Endothelial cell of umbilical vein (primary cell): ENCODE measurements around the gene NR5A2. TPM values are rescaled to one million over a fixed set of nuclear protein-coding genes. Genes with fewer than 3 reads are reported as not detected.

Experiments used
- BruUV-seq: library from RNA; stranded (reverse); fragments of 400-500 nt; replicated peaks from 2 replicates; lab custom pipeline; 2021; lab: Mats Ljungman, UMichigan
- CTCF ChIA-PET: fragments of 300-600, 350-600 bp; sonication (Branson Sonifier 250); formaldehyde crosslinking; loops from one replicate; lab custom pipeline; 2021; ENCODE audit warnings: antibody characterized with exemption, inconsistent platforms; lab: Charles Lee
- POLR2A ChIA-PET: fragments of 300-600, 350-600 bp; sonication (Branson Sonifier 250); formaldehyde crosslinking; loops from one replicate; lab custom pipeline; 2021; ENCODE audit warnings: antibody characterized with exemption, inconsistent platforms; lab: Charles Lee
- DNase-seq: peaks from one replicate; pipeline ENCODE4 v3.0.0-alpha.2; 2011; ENCODE audit warnings: low read depth, low spot score
- FAIRE-seq: peaks from 2 replicates; lab custom pipeline; 2011; peaks lifted over from hg19 to GRCh38; lab: Jason Lieb, UNC
- H2AFZ ChIP-seq: 2 replicates; pipeline ENCODE4 v1.6.0; 2012; ENCODE audit warnings: low read depth, low read length, control low read depth, inconsistent platforms
- H3K27ac ChIP-seq: 2 replicates; pipeline ENCODE4 v1.5.1; 2011; ENCODE audit warnings: low read depth, mild to moderate bottlenecking, control low read depth, low read length, moderate library complexity; ENCODE audit not compliant: insufficient read depth
- H3K27me3 ChIP-seq, 2 experiments: 2 replicates each; pipeline versions ENCODE4 v1.6.0 to v1.6.1; 2011; ENCODE audit warnings: low read length in 2 of 2, mixed read lengths in 1 of 2; ENCODE audit not compliant: control insufficient read depth in 2 of 2, insufficient read depth in 2 of 2
- H3K36me3 ChIP-seq, 2 experiments: 2 replicates in 1 of 2; 3 replicates in 1 of 2; pipeline ENCODE4 v1.5.1; 2011; ENCODE audit warnings: low read length in 2 of 2, mild to moderate bottlenecking in 1 of 2, moderate library complexity in 1 of 2; ENCODE audit not compliant: control insufficient read depth in 2 of 2, insufficient read depth in 2 of 2; ENCODE audit errors: extremely low read depth in 1 of 2
- H3K4me1 ChIP-seq: 3 replicates; pipeline ENCODE4 v1.5.1; 2011; ENCODE audit warnings: mild to moderate bottlenecking, low read length; ENCODE audit not compliant: control insufficient read depth, insufficient read depth; ENCODE audit errors: extremely low read depth
- H3K4me2 ChIP-seq: 2 replicates; pipeline ENCODE4 v1.6.1; 2011; ENCODE audit warnings: low read length, control low read depth, mixed read lengths; ENCODE audit not compliant: insufficient read depth
- H3K4me3 ChIP-seq, 3 experiments: fragments of 200-600 bp in 1 of 3; sonication (generic), shearing (Covaris generic) in 1 of 3; replicated peaks in 1 of 3; 2 replicates each; pipeline ENCODE4 v1.5.1; 2011 to 2016; ENCODE audit warnings: control low read depth in 3 of 3, low read length in 3 of 3, mild to moderate bottlenecking in 2 of 3, inconsistent platforms in 1 of 3, low read depth in 1 of 3, moderate library complexity in 1 of 3; ENCODE audit not compliant: insufficient read depth in 1 of 3
- H3K79me2 ChIP-seq: 2 replicates; pipeline ENCODE4 v1.6.0; 2012; ENCODE audit warnings: low read length, inconsistent platforms; ENCODE audit not compliant: control insufficient read depth, insufficient read depth
- H3K9ac ChIP-seq: replicated peaks from 2 replicates; pipeline ENCODE3; 2011; ENCODE audit warnings: low read length, control low read depth; ENCODE audit not compliant: insufficient read depth; ENCODE audit errors: extremely low read depth
- H3K9me1 ChIP-seq: replicated peaks from 3 replicates; pipeline ENCODE4 v1.6.0; 2011; ENCODE audit warnings: mild to moderate bottlenecking, low read length; ENCODE audit not compliant: control insufficient read depth, insufficient read depth; ENCODE audit errors: extremely low read depth
- H3K9me3 ChIP-seq: replicated peaks from 2 replicates; pipeline ENCODE4 v1.5.1; 2012; ENCODE audit warnings: low read length, inconsistent platforms; ENCODE audit not compliant: control insufficient read depth, insufficient read depth
- H4K20me1 ChIP-seq: replicated peaks from 2 replicates; pipeline ENCODE3; 2011; ENCODE audit warnings: mild to moderate bottlenecking, low read length; ENCODE audit not compliant: control insufficient read depth, insufficient read depth; ENCODE audit errors: extremely low read depth
- CTCF ChIP-seq, 2 donors: IDR thresholded peaks; 1 replicate in 1 of 2; 2 replicates in 1 of 2; pipeline ENCODE4 v1.5.1; 2011; ENCODE audit warnings: low read length in 2 of 2, mild to moderate bottlenecking in 2 of 2, moderate library complexity in 2 of 2, control low read depth in 1 of 2, inconsistent platforms in 1 of 2, low read depth in 1 of 2; ENCODE audit not compliant: insufficient read depth in 1 of 2; ENCODE audit errors: extremely low read depth in 1 of 2
- EZH2 ChIP-seq: IDR thresholded peaks from 2 replicates; pipeline ENCODE4 v1.6.1; 2012; ENCODE audit warnings: borderline replicate concordance, low read depth, mild to moderate bottlenecking, moderate library complexity, low read length, inconsistent platforms; ENCODE audit not compliant: severe bottlenecking
- FOS ChIP-seq: IDR thresholded peaks from 2 replicates; pipeline ENCODE4 v1.6.1; 2011; ENCODE audit warnings: mild to moderate bottlenecking, low read length, moderate library complexity, borderline replicate concordance; ENCODE audit not compliant: insufficient read depth
- GATA2 ChIP-seq: IDR thresholded peaks from 2 replicates; pipeline ENCODE4 v1.7.0; 2011; ENCODE audit warnings: low read depth, mild to moderate bottlenecking, moderate library complexity, mixed read lengths, low read length; ENCODE audit not compliant: insufficient read length, insufficient read depth
- JUN ChIP-seq: IDR thresholded peaks from 2 replicates; pipeline ENCODE4 v1.6.1; 2011; ENCODE audit warnings: borderline replicate concordance, low read depth; ENCODE audit not compliant: insufficient read length, insufficient read depth
- MAX ChIP-seq: IDR thresholded peaks from 2 replicates; pipeline ENCODE4 v1.6.1; 2011; ENCODE audit not compliant: insufficient read depth, insufficient read length
- MYC ChIP-seq: IDR thresholded peaks from one replicate; pipeline ENCODE4 v1.6.1; 2011; ENCODE audit warnings: mild to moderate bottlenecking, low read depth, low read length
- POLR2A ChIP-seq: IDR thresholded peaks from 2 replicates; pipeline ENCODE4 v1.6.1; 2012; ENCODE audit warnings: low read depth, mild to moderate bottlenecking, control low read depth, low read length
- POLR2AphosphoS5 ChIP-seq: IDR thresholded peaks from 2 replicates; pipeline ENCODE4 v1.6.1; 2012; ENCODE audit warnings: low read depth, mild to moderate bottlenecking, control low read depth, low read length, moderate library complexity; ENCODE audit not compliant: insufficient read depth
- dilution Hi-C: fragments of 300-500 bp; cut with MboI; formaldehyde crosslinking; loops from one replicate; pipeline ENCODE4 v1.15.0; 2019; ENCODE audit warnings: low sequenced_read_pairs; ENCODE audit not compliant: extremely low pct_ligation_motif_present
- intact Hi-C: fragments of 100-400 bp; cut with micrococcal nuclease; formaldehyde crosslinking; loops from one replicate; pipeline ENCODE4 v1.10.0; 2022
- polyA plus RNA-seq, 4 experiments: library from polyadenylated mRNA; depleted of rRNA in 3 of 4; stranded (reverse) in 3 of 4; unstranded in 1 of 4; fragments of >200 nt; gene quantifications; 2 replicates each; pipeline versions ENCODE4 v1.2.1 to v1.2.3, GENCODE V29; 2011 to 2012; ENCODE audit warnings: missing spikeins in 1 of 4
- total RNA-seq: library from RNA; stranded (reverse); gene quantifications from 2 replicates; pipeline ENCODE4 v1.2.3, GENCODE V29; 2021

The NR5A2 gene
- total and polyA plus RNA-seq, 2 donors (not counting 3 experiments of a cell fraction or from before 2014, with no cell fraction given), result 3.4 to 12.1 TPM

- intact Hi-C loops (loop anchor here (5.0 kb wide), 1 partner anchor 90 kb away; no protein-coding TSS in a partner anchor), dilution Hi-C loops (no loop called here)
- FAIRE-seq (no peak), DNase-seq (no peak)
- Histone ChIP-seq H3K27me3 (no peaks in the 10 kb centered on the region), H3K9me1 (no peaks in the 10 kb centered on the region), H4K20me1 (no peaks in the 10 kb centered on the region), H3K27ac (no peak overlapping the region), H3K79me2 (no peaks in the 10 kb centered on the region), H3K9me3 (no peaks in the 10 kb centered on the region), H3K36me3 (no peaks in the 10 kb centered on the region), H2AFZ (no peak overlapping the region), H3K9ac (no peak overlapping the region), H3K4me3 (no peak overlapping the region), H3K4me2 (no peak overlapping the region), H3K4me1 (peaks cover 12% of the 10 kb centered on the region)
- ChIA-PET CTCF (no interaction called here), POLR2A (no interaction called here)
- TF ChIP-seq MYC (no peak), POLR2AphosphoS5 (no peak), MAX (no peak)
- no TSS peak for BruUV-seq
These were observed 124.8 kb downstream of the NR5A2 start for GRCh38 chr1:200152336-200152735.

GRCh38 chr1:200153277-200154055 is 126.0 kb downstream of the NR5A2 start:
- no peaks in the 10 kb centered on the region for H4K20me1 ChIP-seq
- H3K4me3 ChIP-seq, result no peak overlapping the region
- CTCF ChIA-PET, result interaction anchor here (0.7 to 1.7 kb wide), 6 partner anchors 14 to 335 kb away, joined by 3 to 10 read pairs (median 4); no protein-coding TSS in a partner anchor
- no peak overlapping the region for H3K4me2 ChIP-seq
- H3K27ac ChIP-seq, result no peak overlapping the region
- no peaks in the 10 kb centered on the region for H3K9me1 ChIP-seq
- H3K9me3 ChIP-seq, result no peaks in the 10 kb centered on the region
- BruUV-seq, result no TSS peak
- no peaks in the 10 kb centered on the region for H3K79me2 ChIP-seq
- TF ChIP-seq POLR2AphosphoS5, result no peak
- TF ChIP-seq CTCF (IDR thresholded peaks at IDR 0.05; ENCODE audit: extremely low read depth in 1 of 2, insufficient read depth in 1 of 2, low read depth in 1 of 2, low read length in 2 of 2), result no peak
- no peak for TF ChIP-seq FOS
- TF ChIP-seq MYC, result no peak
- TF ChIP-seq GATA2, result no peak
- TF ChIP-seq EZH2, result no peak
- no peak for TF ChIP-seq MAX
- no peak for TF ChIP-seq POLR2A
- no peak for TF ChIP-seq JUN
- H3K9ac ChIP-seq, result no peak overlapping the region
- DNase-seq, result peak; percentile 62
- intact Hi-C loops, result loop anchor here (5.0 kb wide), 1 partner anchor 89 kb away; no protein-coding TSS in a partner anchor
- FAIRE-seq, result no peak
- no peaks in the 10 kb centered on the region for H3K36me3 ChIP-seq
- POLR2A ChIA-PET, result no interaction called here
- H2AFZ ChIP-seq, result no peak overlapping the region
- dilution Hi-C loops, result no loop called here
- H3K27me3 ChIP-seq, result no peaks in the 10 kb centered on the region
- peaks cover 12% of the 10 kb centered on the region for H3K4me1 ChIP-seq
